HG03060 (cell line): ENCODE measurements around the gene RFTN1.

Experiments used
- ATAC-seq: cut with Tn5 transposase; IDR thresholded peaks from one replicate; pipeline ENCODE4 v1.9.1; 2021; ENCODE audit warnings: low read depth, moderate number of reproducible peaks; ENCODE audit not compliant: unreplicated experiment

RFTN1 gene

DNA sequence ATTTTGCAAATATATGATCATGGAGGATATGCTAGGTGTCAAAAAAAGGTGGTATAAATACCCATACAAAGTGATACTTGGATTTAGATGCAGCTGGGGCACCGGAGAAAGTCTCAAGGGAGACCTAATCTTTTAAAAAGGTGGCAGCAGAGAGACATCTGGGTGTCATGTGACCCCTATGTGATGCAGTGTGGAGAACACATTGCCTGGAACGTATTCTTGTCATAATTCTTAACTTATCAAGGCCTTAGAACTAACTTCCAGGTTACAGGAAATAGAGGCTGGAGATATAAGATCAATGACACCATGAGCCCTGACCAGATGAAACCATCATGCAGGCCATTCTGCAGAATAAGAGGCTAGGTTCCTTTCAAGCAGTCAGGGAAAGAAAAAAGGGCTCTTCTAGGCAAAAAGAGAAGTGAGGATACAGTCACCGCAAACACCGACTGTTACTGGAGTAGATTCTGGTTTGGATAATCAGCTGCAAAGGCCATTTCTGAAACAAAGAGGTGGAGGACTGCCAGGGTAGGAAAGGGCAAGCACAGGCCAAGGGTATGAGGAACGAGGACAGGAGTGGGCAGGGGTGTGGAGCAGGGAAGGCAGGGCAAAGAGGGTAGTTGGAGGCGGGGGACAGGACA lies 147.9 kb downstream of the RFTN1 start:
- ATAC-seq = no peak

DNA sequence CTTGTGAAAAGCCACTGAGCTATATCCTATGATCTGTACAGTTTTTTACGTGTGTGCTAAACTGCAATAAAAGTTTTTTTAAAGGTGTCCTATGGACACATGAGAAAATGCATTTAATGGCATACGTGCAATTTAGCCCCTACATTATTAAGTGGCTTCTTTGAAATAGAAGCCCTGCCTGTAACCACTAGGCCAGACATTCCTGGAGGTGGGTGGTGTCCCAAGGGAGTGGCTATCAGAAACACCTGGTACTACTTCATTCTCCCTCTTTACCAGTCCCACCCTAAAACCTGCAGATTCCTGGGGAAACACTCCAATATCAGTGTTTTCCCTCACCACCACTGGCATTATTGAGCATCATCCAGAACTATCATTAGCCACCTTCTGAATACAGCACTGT lies 148.5 kb downstream of the RFTN1 start:
- no peak for ATAC-seq

DNA sequence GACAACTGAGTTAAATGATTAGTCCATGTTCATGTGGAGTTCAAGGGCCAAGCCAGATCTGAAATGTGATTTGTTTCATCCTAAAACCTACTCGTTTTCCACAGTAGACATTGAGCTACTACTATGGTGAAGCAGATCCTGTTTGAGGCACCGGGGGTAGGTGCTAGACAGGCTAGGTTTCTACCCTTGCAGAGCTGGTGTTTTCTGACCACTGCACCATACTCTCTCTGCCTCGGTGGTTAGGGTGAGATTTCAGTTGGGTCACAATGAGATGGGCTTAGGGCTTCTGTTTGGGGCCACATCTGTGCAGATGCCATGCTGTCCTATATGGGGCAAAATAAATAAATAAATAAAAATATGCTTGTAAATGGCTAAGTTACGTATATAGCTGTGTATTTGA lies 149.2 kb downstream of the RFTN1 start:
- ATAC-seq = no peak

DNA sequence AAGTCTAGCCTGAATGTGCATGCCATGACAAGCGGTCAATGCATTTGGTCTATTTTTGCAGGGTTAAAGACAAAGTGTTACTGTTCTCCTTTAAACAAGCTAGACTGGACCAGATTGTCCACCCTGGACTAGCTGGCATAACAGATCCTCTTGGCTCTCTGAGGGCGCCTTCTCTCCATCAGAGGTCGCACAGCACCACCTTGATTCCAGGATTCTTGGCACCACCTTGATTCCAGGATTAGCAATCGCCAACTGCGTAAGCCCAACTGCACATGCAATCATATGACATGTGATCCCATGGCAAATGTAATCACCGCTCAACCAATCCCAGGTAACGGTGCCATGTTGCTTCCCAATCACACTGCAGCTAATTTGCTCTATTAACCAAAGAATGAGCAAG lies 149.9 kb downstream of the RFTN1 start:
- no peak for ATAC-seq

DNA sequence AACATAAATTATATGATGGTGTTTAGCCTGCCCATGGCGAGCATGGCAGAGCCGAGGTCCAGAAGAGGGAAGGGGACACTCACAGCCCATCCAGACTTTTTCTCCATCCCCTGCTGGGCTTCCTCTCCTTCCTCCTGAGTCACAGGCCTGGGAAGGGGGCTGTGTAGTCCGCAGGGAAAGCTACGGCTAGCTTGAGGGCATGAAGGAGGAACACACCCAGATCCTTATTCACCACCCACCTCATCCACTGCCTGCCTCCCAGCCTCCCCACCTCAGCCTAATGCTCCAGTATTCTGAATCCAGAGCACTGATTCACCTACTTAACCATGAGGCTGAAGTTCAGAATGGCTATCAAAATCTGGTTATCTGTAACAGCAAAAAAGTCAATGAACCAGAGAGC lies 150.7 kb downstream of the RFTN1 start:
- ATAC-seq = no peak

DNA sequence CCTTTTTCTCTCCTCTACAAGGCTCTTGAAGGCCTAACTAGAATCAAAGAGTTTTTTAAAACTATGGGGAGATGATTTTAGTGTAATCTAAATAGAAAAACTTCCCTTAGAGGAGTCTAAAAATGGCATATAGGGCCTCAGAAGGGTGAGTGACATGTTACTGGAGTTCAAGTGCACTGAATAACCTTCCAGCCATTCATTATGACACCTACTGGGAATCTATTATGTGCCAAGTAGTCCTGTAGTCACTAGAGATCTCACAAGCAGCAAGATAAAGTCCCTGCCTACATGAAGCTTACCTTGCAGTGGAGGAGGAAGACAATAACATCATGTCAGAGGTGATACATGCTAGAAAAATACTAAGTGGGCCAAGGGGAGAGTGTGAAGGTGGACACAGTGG lies 152.4 kb downstream of the RFTN1 start:
- no peak for ATAC-seq

DNA sequence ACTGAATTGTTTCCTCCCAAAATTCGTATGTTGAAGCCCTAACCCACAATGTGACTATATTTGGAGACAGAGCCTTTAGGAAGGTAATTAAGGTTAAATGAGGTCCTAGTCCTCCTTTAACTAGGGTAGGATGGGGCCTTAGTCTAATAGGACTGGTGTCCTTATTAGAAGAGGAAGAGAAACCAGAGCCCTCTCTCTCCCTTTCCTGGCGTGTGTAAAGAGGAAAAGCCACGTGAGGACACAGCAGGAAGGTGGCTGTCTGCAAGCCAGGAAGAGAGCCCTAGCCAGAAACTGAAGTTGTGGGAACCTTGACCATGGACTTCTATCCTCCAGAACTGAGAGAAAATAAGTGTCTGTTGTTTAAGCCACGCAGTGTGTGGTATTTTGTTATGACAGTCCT lies 154.2 kb downstream of the RFTN1 start:
- ATAC-seq = no peak

DNA sequence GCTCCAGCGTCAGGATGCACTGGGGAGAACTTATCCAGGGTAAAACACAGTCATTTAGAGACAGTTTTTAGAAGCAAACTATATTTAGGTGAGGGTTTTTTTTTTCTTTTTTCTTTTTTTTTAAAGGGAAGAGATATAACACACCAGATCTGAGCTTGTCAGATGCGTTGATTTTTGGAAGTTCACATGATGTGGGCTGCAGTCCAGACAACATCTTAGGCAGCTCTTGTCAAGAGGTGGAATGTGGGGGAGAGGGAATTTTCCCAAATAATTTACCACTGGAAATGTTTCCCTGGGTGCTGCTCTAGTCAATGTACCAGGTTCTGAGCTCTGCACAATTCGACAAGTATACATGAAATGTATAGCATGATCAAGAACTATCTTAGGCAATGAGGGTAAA lies 155.2 kb downstream of the RFTN1 start:
- no peak for ATAC-seq

DNA sequence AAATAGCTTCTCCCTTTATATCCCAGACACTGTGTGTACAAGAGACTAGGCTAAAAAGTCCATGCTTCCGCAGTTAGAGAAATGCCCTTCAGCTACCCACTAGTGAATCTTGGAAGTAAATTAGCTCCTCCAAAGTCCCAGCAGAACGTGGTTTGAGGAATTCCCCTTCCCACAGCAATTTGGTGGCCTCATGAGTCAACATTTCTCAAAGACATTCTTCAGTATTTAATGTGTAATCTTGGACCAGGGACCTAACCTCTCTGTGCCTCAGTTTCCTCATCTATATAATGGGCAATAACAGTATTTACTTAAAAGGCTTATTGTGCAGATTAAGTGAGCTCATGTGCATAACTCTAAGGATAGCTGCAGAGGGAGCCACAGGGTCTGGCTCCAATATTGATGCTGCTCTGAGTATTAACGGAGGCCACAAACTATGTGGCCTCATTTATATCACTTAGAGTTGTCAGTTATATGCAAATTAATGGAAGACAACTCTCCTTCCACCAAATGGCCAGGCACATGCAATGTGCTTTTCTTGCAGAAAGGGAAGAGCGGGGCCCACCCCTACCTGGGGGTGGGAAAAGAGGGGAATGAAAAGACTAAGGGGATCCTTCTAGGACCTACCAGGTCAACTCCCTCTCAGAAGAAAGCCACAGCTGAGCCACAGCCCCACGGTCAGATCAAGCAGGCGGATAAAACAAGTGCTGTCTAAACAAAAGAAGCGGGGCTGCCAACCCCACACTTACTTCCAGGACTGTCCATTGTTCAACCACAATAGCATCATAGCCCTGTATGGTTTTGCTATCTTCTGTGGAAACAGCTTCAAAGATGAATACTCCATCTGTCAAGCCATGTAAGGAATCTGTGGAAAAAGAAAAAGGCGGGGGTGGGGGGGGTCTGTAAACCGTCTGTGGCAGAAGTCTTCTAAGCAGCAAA lies 156.0 kb downstream of the RFTN1 start:
- no peak for ATAC-seq

DNA sequence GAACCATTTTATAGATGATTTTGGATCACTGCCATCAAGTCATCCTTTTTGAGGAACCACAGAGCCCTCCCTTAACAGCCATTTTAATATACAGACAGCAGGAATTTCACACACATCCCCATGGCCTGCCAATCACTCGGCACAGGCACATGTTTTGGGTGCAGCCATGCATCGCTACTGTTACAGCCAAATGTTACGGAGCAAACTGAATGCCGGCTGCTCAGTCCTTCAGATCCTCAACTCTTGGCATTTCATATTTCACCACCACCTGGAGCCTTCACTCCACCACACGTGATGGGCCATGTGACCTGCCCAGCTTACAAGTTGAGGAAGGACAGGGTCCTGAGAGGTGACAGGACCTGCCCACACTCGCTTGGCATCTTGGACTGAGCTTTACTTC lies 157.7 kb downstream of the RFTN1 start:
- no peak for ATAC-seq

DNA sequence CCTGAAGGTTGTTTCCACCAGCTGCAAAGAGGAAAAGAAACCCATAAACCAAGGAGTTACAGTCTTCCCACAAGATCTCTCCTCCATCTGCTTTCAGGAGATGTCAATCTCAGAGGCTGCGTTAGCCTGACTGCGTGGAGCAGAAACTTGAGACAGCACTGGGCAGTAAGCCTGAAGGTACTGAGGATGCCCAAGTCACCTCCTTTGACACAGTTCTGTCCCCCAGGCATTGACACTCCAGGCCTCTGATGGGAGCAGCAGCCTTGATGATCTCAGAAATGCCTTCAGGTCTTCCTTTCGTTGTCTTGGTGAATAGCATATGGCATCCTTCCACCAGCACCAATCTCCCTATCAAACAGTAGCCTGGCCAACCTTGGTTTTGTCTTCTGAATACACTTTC lies 159.2 kb downstream of the RFTN1 start:
- no peak for ATAC-seq

DNA sequence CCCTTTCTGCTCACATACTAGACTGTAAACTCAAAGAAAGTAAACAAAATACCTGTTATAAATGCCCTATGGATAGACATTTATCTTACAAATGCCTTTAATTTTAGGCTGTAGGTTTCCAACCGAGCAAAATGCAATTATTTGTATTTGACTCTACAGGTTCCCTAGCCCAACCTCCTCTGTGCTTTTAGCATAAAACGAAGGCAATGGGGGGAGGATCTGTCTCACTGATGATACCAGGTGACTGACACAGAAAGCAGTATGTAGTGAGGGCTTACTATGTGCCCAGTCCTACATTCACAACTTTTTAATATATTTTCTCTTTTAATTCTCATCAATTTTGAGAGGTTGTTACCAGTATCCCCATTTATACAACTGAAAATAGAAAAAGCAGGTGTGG lies 161.1 kb downstream of the RFTN1 start:
- ATAC-seq = no peak

DNA sequence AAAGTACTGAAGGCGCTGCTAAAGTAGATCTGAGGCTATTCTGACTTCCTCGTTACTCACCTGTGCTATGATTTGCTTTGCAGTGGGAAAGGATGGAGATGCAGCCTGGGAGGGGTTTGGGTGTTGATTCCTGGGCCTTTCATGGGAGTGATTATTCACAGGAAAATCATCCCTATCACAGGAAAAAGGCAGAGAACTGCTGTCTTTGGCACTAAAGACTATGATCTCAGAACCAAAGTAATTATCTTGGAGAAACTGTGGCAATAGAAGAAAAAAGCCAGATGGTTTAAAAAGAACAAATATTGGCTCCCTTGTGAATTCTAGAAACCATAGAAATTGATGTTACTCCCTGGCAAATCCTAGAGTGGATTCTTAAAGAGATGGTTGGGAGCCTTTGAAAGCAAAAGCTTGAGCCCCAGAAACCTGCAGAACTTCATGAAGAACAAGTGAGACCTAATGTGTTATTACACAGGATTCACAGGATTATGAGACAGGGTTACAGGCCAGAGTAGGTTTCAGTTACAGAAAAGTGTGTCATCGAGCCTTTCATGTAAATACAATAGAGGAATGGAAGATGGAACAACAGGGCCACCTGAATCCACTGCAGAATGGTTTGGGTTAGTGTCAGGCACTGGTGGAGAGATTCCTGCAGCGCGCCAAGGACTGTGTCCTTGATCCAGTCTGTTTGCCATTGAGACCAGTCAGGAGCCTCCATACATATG lies 162.7 kb downstream of the RFTN1 start:
- ATAC-seq = no peak

DNA sequence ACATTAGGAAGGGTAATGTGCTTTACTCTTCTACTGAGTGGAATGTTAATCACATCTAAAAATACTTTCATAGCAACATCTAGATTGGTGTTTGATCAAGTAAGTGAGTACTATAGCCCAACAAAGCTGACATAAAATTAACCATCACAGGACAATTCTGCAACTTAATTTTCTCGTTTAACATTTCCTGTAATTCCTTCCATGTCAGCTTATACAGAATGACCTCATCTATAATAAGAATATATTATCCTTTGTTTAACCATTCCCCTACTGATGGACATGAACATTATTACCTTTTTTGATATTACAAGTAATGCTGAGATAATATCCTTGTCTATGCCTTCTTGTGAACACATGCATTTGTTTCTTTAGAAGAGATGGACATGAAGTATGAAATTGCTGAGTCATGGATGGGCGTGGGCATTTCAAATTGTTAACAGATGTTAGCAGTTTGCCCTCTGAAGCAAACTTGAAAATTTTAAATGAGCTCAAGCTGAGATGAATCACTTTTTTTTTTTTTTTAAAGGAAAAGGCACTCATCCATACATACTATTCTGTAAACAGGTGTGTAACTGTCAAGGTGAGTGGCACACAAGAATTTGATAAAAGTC lies 163.4 kb downstream of the RFTN1 start:
- no peak for ATAC-seq

DNA sequence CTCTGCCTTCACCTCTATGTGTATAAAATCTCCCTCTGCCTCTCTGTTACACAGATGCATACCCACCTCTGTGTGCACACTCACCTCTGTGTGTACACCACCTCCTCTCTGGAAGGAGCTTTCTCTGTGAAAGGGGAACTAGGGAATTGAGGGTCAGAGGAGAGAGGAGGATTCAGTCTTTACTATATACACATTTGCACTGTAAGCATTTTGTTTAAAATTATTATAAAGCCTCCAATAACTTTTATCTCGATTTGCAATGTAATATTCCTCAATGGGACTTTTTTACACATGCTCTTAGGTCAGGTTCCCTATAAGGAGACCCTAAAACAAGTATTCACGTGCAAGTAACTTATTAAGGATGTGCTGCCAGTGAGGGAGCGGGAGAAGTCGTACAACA lies 166.0 kb downstream of the RFTN1 start:
- ATAC-seq = no peak

DNA sequence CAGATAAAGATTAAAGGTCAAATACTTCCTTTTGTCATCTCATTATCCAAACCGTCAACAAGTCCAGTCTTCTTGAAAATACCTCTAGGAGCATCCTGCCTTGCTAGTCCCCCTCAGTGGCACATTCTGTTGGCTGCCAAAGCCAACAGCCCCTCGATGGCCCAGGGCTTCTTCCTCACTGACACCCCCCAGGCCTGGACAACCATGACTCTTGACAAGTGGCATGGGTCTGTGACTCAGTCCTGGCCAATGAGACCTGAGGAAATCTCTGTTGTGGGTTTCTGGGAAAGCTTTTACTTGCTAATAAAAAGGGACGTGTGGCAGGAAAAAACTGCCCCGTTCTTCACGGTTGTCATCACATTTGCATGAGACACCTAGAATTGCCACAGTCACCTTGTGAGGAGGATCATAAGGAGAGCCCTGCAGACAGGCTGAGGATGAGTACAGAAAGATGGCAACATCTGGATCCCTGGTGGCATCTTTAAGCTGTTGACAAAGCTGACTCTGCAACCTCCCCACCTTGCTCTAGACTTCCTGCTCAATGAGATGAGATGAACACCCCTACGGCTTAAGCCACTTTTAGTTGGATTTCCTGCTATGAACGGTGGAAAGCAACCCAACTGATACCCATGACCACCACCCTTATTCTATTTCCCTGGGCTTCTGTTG lies 167.0 kb downstream of the RFTN1 start:
- ATAC-seq = no peak

DNA sequence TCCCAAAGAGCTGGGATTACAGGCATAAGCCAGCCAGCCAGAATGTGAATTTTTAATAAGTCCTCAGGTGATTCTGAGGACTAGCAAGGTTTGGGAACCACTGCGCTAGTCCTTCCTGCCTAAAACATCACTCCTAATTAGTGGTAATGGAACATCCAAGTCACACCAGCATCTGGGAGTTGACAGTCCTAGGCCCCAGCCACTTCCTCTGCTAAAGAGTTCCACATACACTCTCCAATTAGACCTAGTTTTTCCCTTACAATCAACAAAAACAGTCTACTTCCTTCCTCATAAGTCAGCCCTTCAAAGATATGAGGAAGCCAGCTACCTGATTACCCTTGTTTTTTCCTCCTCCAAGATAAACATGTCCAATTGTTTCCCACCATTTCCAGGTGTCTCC lies 170.4 kb downstream of the RFTN1 start:
- no peak for ATAC-seq

DNA sequence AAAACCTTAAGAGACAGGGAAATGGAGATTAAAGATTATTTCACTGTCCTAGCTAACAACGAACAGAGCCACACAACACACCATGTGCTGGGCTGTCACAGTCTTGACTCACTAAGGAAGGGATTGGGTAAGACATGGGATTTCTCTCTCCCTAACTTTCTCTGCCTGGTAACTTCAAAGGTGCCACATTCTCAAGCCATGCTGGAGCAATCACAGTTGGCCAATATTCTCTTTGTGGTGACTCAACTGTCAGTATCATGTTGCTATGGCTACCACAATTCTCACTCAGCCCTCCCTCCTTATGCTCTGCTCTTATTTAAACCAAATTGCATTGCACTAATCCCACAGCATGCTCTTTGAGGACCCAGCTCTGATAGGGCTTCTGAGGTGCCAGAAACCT lies 174.5 kb downstream of the RFTN1 start:
- peak; percentile 49 for ATAC-seq

DNA sequence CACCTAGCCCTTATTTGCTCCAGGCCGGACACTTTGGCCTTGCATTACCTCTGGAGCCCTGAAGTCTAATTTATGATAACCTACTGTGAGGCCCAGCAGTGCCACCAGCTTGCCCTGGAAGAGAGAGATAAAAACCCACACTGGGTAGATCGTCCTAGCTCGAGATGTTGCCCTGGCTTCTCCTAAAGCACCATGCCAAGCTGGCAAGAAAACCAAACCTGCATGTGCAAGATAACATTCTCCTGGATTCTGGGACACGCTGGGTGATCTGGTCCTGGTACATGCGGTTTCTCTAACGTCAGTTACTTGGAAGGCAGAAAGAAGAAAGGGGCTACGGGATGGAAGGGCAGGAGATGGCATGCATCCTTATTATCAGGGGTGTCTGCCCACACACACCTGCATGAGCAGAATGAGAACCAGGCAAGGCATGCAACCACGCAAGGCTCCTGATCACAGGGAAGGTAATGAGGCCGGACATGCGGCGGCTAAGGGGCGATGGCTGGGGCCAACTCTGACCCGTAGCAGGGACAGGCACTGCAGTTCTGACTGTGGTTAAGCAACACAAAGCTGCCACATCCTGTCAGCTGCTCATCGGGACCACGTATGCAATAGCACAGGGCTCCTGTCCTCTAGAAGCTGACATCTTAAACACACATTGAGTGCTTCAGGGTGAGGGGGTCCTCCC lies 175.5 kb downstream of the RFTN1 start:
- no peak for ATAC-seq

DNA sequence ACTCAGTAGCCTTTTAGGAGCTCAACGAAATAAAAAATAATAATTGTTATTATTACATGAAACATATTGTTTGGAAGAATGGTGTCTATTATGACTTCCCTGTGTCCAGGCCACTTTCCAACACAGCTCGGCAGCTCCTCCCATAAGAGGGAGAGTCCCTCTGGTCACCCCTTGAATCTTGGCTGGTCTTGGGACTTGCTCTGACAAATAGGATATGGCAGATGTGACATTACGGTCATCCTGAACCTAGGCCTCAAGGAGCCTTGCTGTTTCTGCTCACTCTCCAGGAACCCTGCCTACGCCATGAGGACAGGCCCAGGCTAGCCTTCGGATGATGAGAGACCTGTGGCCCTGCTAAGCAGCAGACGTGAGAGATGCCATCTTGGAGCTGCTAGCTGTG lies 176.7 kb downstream of the RFTN1 start:
- no peak for ATAC-seq
